Thyroid gland (tissue), 4 donors: Measurements from ENCODE around the gene SEMA7A.

Experiments
- CTCF ChIP-seq, 6 experiments: fragments of 200-600 bp in 3 of 6; fragments of 450-650 bp in 3 of 6; sonication (generic) in 3 of 6; IDR thresholded peaks; one replicate each; pipeline ENCODE4 v1.5.1; 2016 to 2019; ENCODE audit warnings: antibody characterized with exemption in 6 of 6, mild to moderate bottlenecking in 2 of 6, inconsistent platforms in 1 of 6, moderate library complexity in 1 of 6
- POLR2A ChIP-seq, 2 donors: fragments of 450-650 bp; IDR thresholded peaks; one replicate each; pipeline ENCODE4 v1.6.1; 2017; ENCODE audit warnings: antibody characterized with exemption in 2 of 2, mild to moderate bottlenecking in 2 of 2, moderate library complexity in 1 of 2

GRCh38 chr15:74402873-74403587 is 30.7 kb downstream of the SEMA7A start:
- no peak for TF ChIP-seq CTCF (IDR thresholded peaks at IDR 0.05)
- no peak for TF ChIP-seq POLR2A (IDR thresholded peaks at IDR 0.05)
